Superior temporal gyrus (tissue), 1 donor: ENCODE data around the gene DENND2A.
"Not testable (repeated sequence)": the region's sequence is repeated elsewhere in the genome, so short reads cannot be mapped to it uniquely, and the experiment has no call there.

ENCODE experiments used
- DNase-seq: peaks from one replicate; pipeline ENCODE4 v3.0.0-alpha.2; 2016; ENCODE audit errors: extremely low spot score

Gene DENND2A

GRCh38 chr7:140619915-140620510 lies 20.6 kb downstream of the DENND2A start:
- DNase-seq = not testable (repeated sequence)

- no peak for DNase-seq
These were observed 21.4 kb downstream of the DENND2A start for GRCh38 chr7:140619176-140619575.

- no peak for DNase-seq
These were observed 22.3 kb downstream of the DENND2A start for GRCh38 chr7:140618306-140618705.

- DNase-seq = no peak
These were observed 23.5 kb downstream of the DENND2A start for GRCh38 chr7:140617081-140617480.

- no peak for DNase-seq
These were observed 24.3 kb downstream of the DENND2A start for GRCh38 chr7:140616328-140616727.

- DNase-seq = no peak
These were observed 29.0 kb downstream of the DENND2A start for GRCh38 chr7:140611641-140612040.

GRCh38 chr7:140610204-140611165 lies 30.1 kb downstream of the DENND2A start:
- DNase-seq = no peak

- DNase-seq = no peak
These were observed 31.0 kb downstream of the DENND2A start for GRCh38 chr7:140609646-140610045.

- peak; percentile 85 for DNase-seq
These were observed 33.1 kb downstream of the DENND2A start for GRCh38 chr7:140607441-140607989.

- no peak for DNase-seq
These were observed 35.3 kb downstream of the DENND2A start for GRCh38 chr7:140605337-140605736.

- DNase-seq = no peak
These were observed 35.9 kb downstream of the DENND2A start for GRCh38 chr7:140604760-140605159.

GRCh38 chr7:140604076-140604475 lies 36.5 kb downstream of the DENND2A start:
- no peak for DNase-seq

- DNase-seq = no peak
These were observed 38.9 kb downstream of the DENND2A start for GRCh38 chr7:140601566-140602174.

GRCh38 chr7:140600341-140600740 lies 40.3 kb downstream of the DENND2A start:
- DNase-seq = no peak

GRCh38 chr7:140597428-140597949 lies 43.1 kb downstream of the DENND2A start:
- no peak for DNase-seq

- DNase-seq = no peak
These were observed 43.8 kb downstream of the DENND2A start for GRCh38 chr7:140596519-140597427.

- DNase-seq = no peak
These were observed 45.0 kb downstream of the DENND2A start for GRCh38 chr7:140595468-140596092.

- no peak for DNase-seq
These were observed 46.4 kb downstream of the DENND2A start for GRCh38 chr7:140594131-140594691.

- DNase-seq = no peak
These were observed 47.0 kb downstream of the DENND2A start for GRCh38 chr7:140593672-140593982.

GRCh38 chr7:140592964-140593671 lies 47.5 kb downstream of the DENND2A start:
- no peak for DNase-seq
